Amygdala (tissue), 56 donors: ENCODE results near the gene DOCK4.
"Not testable (repeated sequence)": the region's sequence is repeated elsewhere in the genome, so short reads cannot be mapped to it uniquely, and the experiment has no call there.

ENCODE experiments used
- DNase-seq, 56 donors: peaks; one replicate each; lab custom pipeline; 2025; lab: John Stamatoyannopoulos, UW

The DOCK4 gene, protein sequence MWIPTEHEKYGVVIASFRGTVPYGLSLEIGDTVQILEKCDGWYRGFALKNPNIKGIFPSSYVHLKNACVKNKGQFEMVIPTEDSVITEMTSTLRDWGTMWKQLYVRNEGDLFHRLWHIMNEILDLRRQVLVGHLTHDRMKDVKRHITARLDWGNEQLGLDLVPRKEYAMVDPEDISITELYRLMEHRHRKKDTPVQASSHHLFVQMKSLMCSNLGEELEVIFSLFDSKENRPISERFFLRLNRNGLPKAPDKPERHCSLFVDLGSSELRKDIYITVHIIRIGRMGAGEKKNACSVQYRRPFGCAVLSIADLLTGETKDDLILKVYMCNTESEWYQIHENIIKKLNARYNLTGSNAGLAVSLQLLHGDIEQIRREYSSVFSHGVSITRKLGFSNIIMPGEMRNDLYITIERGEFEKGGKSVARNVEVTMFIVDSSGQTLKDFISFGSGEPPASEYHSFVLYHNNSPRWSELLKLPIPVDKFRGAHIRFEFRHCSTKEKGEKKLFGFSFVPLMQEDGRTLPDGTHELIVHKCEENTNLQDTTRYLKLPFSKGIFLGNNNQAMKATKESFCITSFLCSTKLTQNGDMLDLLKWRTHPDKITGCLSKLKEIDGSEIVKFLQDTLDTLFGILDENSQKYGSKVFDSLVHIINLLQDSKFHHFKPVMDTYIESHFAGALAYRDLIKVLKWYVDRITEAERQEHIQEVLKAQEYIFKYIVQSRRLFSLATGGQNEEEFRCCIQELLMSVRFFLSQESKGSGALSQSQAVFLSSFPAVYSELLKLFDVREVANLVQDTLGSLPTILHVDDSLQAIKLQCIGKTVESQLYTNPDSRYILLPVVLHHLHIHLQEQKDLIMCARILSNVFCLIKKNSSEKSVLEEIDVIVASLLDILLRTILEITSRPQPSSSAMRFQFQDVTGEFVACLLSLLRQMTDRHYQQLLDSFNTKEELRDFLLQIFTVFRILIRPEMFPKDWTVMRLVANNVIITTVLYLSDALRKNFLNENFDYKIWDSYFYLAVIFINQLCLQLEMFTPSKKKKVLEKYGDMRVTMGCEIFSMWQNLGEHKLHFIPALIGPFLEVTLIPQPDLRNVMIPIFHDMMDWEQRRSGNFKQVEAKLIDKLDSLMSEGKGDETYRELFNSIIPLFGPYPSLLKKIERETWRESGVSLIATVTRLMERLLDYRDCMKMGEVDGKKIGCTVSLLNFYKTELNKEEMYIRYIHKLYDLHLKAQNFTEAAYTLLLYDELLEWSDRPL (N-terminal part only)

DNA sequence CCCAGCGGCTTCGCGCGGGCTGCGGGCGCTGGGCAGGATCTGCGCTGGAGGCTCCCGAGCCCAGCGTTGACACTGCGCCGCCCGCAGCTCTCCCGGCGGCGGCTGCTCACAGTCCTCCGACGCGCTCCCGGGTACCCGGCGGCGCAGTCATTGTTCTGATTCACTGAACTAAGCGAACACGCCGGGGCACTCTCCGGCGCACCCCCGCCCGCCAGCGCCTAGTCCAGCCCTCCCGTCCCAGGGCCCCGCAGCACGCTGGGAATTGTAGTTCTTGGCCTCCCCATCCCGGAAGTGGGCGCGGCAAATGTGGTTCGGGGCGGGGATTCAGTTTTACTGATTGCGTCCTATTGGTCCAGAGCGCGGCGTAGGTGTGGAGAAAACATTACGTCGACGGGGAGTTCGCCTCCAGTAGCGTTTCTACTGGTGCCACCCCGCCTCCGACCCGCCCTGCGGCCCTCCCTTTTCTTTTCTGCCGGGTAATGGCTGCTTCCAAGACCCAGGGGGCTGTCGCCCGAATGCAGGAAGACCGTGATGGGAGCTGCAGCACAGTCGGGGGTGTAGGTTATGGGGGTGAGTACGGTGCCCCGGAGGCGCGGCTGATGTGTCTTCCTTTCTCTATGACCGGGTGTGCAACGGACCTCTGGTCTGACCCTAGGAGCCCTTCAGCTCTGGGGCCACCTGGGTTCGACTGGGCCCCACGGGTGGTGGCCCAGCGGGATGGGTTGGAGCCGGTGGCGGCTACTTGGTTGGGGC is at the start of gene DOCK4, which contains the start of gene ZNF277:
Gene DOCK4, minus strand, starts transcription at position 162 of the 753 bp plus-strand sequence. CDS start 261 bp downstream, outside the sequence.
Gene ZNF277, plus strand, starts transcription at position 458 of the 753 bp plus-strand sequence. Its CDS starts 22 bp downstream, at position 480.
- DNase-seq = peak; percentile 94 to 100 (median 99)

DNA sequence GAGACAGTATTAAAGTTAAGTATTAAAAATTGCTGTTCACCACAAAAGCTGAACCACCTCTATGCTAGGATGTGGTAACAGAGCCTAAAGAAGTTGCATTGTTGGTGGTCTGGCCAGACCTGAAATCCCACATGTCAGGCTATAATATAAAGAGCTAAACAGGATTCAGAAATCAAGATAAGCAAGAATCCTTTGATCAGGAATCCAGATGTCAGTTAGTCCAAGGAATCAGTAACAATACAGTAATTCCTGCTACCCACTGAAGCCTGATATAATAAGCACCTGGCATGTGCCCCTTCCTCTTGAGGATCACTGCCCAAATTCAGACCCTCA is 49.2 kb upstream of the DOCK4 start:
- no peak for DNase-seq

DNA sequence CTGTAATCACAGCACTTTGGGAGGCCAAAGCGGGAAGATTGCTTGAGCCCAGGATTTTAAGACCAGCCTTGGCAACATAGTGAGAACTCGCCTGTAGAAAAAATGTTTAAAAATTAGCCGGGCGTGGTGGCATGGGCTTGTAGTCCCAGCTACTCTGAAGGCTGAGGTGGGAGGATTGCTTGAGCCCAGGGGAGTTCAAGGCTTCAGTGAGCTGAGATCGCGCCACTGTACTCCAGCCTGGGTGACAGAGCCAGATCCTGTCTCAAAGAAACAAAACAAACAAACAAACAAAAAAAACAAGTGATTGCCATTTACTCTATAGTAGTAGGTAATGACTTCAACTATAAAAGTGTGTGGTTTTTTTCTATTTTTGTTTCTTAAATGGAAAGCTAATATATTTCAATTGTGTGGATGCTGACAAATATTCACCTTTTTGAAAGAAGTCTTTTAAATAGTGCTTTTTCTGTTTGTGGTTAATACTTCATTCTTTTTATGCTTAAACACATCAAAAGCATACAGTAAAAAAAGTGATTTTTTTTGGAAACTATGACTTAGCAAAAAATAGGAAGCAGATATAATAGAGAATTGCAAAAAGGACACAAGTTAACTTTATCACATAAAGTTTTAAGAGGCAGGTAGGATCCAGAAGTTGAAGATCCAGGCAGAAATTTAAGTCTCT is 48.6 kb upstream of the DOCK4 start:
- DNase-seq = no peak

DNA sequence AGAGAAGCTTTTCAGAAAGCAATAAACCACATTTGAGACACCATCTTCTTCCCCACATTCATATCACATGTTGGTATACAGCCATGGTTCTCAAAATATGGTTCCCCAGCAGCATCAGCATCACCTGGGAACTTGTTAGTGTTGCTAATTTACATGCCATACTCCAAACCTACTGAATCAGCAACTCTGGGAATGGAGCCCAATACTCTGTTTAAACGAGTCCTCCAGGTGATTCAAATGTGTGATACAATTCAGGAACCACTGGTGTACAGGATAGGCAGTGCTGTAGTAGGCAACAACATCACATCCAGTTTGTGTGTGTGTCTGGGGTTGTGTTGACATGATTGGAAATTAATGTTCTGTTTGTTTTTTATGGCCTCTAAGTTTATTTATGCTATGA is 48.0 kb upstream of the DOCK4 start:
- no peak for DNase-seq

DNA sequence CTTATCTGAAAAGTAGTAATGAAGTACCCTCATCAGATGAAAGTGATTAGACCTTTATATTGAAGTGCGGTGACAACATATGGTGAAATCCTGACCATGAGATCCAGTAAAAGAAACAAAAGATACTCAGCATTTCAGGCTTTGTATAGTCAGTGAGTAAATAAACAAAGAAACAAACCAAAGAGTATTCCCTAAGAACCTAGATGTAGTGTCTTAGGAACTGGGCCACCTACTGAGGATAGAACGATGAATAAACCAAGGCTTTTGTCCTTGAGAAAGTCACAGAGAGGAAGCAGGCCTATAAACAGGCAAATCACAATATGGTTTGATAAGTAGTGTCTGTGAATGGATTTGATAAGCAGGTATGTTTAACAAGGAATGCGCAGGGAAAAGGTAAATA is 46.5 kb upstream of the DOCK4 start:
- no peak for DNase-seq

DNA sequence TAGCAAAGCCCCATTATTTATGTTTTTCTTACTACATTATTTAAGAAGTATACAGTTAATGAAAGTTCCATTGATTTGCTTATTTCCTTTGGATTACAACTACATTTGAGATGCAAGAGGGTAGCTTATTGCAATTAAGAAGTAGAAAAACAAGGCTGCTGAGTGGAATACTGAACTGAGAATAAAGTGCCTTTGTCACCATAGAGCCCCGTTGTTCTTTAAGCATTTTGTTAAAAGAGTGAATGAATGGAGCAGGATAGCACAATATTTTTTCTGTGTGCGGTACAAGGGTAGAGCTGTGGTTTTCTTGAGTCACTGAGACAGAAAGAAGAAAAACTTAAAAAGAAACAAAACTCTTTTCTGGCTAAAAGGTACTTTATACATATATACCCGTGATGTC is 45.9 kb upstream of the DOCK4 start:
- peak in 2 of 56 donors; percentile 3 to 49 for DNase-seq

DNA sequence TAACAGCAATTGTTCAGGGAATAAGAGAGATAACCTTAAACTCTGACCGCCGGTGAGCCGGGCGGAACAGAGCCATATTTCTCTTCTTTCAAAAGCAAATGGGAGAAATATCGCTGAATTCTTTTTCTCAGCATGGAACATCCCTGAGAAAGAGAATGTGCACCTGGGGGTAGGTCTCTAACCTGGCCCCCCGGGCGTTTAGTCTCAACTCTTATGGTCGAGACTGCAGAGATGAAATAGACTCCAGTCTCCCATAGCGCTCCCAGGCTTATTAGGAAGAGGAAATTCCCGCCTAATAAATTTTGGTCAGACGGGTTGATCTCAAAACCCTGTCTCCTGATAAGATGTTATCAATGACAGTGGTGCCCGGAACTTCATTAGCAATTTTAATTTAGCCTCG is 43.8 kb upstream of the DOCK4 start:
- not testable (repeated sequence) for DNase-seq

DNA sequence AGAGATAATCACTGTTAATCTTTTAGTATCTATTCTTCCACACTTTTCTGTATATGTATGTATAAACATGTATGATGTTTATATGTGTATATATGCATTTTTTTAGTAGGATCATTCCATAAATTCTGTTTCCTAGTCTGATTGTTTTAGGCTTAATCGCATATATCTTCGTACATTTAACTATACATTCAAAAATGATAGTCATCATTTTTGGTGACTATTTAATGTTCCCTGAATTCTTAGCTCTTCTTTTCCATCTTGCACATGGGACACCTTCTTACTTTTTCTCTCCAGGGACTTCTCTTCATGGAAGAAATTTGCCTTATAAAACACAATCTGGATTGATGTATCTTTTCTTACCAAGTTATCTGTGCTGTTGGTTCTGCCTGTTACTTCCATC is 42.4 kb upstream of the DOCK4 start:
- no peak for DNase-seq

DNA sequence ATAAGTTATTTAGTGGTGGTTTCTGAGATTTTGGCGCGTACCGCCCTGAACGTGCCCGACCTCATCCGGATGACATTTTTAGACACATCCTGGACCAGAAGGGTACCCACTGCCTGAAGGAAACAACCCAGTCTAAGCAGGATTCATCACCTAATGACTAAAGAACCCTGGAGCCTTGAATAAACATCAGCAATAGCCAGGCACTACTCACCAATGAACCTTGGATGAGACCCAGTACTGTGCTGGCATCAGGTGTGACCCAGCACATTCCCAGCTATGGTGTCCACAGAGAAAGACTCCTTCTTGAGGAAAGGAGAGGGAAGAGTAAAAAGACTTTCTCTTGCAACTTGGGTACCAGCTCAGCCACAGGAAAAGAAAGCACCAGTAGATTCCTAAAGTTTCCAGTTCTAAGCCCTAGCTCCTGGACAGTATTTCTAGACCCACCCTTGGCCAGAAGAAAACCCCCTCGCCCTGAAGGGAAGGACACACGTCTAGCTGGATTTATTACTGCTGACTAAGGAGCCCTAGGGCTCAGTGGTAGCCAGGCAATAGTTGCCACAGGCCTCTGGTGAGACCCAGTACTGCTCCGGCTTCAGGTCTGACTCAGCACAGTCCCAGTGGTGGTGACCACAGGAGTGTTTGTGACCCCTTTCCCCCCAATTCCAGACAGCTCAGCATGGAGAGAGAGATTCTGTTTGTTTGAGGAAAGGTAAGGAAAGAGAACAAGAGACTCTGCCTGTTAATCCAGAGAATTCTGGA is 32.8 kb upstream of the DOCK4 start:
- DNase-seq = no peak

DNA sequence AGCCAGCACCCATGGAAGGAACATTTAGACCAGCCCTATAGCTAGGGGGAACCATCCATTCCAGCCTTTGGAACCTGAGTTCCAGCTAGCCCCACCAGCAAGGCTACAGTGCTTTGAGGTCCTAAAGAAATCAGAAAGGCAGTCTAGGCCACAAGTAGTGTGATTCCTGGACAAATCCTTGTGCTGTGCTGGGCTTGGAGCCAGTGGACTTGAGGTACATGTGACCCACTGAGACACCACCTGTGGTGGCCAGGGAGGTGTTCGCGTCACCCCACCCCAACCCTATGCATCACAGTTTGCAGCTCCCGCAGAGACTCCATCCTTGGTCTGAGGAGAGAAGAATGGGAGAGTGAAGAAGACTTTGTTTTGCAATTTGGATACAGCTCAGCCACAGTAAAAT is 32.1 kb upstream of the DOCK4 start:
- no peak for DNase-seq

DNA sequence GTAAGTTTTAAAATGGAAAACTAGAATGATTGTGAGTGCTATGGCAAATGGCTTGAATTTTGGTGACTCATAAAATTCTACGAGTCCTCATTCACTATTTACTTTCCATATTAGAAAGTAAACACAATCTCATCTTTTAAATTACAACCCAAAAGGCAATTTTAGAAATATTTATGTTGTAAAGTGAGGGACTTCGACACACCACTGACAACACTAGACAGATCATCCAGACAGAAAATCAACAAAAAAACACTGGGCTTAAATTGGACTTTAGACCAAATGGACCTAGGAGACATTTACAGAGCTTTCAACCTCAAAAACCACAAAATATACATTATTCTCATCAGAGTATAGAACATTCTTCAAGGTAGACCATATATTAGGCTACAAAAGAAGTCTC is 30.4 kb upstream of the DOCK4 start:
- no peak for DNase-seq

DNA sequence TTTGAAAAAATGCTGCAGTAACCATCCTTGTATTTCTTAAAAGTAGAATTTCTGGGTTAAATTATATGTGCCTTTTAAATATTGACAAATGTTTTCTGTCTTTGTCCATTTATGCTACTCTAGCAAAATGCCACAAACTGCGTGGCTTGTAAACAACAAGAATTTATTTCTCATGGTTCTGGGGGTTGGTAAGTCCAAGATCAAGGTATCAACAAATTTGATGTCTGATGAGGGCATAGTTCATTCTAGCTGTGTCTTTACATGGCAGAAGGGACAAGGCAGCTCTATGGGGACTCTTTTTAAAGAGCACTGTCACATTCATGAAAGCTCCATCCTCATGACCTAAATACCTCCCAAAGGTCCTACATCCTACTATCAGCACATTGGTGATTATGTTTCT is 27.9 kb upstream of the DOCK4 start:
- DNase-seq = no peak

DNA sequence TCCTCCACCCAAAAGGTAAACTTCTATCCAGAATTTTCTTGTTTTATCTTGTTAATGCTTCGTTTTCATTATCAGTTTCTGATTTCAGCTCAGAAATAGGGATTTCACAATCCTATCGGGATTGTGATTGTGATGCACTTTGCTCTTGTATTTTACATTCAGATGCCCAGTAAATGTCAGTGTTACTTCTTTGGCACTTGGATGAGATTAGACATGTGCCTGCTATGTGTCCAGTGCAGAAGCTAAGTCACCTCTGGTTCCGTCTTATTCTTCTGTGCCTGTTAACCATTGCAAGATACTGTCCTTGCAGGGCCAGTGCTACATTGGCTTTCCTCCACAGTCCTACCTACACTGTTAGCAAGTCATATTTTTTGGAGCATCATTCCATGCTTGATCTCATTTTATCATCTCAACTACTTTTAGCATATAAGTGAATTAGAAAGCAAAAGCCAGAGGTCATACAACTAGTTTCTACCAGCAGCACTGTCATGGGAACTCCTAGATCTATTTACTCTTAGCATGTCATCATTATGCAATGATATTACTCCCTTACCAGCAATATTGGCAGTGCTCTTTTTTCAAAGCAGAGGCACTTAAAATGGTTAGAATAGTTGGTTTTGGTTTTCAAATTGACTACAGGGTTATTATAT is 27.0 kb upstream of the DOCK4 start:
- DNase-seq = no peak

DNA sequence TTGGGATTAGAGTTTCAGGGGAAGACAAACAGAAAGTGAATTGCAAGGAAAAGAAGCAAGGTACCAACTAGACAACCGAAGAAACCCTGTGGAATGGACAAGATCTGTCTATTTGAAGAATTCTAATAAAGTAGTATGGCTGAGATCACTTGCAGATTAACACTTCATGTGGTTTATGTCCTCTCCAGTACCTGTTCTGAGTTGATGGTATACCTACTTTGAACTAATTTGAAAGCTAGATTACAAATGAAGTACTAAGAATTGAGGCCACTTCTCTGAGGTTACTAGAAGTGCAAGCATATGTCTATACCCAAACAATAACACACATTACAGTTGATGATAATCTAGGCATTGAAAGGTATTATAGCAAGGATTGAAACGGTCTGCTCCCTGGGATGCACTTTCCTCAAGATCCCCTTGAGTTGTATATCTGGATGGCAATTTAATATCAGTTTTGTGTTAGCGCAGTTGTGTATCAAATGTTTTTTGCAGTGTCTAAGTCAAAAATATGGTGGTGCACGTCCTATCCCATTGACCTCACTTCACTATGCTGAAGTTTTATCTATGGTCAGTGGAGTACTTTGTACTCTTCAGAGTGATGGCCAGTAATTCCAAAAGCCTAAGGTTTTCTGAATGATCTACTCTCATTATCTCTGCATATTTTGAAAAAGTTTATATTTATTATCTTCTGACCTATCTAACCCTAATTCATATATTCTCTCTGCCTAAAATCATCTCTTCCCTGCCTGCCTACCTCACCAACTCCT is 26.2 kb upstream of the DOCK4 start:
- DNase-seq = no peak

DNA sequence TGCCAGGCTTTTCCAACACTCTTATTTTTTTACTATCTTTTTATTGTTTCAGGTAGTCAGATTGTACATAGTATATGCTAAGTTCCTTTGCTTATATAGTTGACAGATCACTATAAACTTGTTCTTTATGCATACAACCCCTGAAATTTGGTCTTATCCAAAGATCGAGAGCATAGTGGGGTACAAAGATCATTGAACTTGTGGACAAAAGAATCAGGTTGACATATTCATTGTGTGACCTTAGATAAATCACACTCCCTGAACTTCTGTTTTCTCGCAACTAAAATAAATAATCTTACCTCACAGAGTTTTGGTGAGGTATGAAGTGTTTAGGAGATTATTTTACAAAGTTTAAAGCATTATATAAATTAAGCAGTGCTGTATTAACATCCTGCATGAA is 22.4 kb upstream of the DOCK4 start:
- no peak for DNase-seq

DNA sequence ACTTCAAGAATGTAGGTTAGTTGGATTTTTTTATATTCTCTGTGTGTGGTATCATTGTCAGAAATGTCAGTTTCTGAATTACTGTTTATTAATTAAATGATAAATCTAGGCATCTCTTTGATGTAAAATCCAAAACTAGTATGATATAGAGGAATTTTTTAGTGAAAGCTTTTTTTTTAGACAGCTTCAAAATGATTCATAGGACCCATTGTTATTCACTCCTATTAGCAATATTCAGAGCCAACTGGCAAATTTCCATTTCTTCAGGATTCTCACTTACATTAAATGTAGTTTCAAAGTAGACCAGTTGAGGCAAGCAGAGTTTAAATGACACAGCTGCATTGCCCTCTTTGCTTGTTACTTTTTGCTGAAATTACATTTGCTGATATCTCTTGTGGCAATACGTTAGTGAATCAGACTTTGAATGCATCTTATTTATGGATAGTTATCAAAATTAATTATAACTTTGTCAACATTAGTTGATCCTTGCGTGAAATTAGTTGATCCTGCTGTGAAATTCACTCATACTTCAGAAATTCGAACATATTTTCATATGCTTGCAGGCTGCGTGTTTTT is 20.6 kb upstream of the DOCK4 start:
- DNase-seq = no peak

DNA sequence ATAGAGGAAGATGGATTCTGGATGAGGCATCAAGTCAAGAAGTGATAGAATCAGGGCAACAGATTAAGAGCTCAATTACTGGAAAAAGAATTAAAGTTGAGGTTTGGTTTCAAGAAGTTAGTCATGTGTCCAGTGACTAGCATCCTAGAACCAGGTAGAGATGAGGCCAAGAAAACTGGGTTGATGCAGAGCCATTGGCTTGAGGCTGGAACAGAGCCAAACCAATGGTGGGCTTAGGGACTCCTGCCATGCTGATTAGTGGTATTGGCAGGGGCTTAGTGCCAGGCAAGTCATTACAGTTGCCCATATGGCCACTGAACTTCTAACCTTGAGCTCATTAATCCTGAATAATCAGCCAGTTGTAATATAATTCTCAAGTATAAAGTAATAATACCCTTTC is 18.8 kb upstream of the DOCK4 start:
- DNase-seq = peak in 1 of 56 donors; percentile 10
